ENCODE data around the gene TMEM250. TPM values are rescaled to one million over a fixed set of nuclear protein-coding genes. Genes with fewer than 3 reads are reported as not detected.

TMEM250 gene
- polyA plus RNA-seq, 1 of the 3 experiments (the other 2 are of a cell fraction) = 25.9 TPM

DNA sequence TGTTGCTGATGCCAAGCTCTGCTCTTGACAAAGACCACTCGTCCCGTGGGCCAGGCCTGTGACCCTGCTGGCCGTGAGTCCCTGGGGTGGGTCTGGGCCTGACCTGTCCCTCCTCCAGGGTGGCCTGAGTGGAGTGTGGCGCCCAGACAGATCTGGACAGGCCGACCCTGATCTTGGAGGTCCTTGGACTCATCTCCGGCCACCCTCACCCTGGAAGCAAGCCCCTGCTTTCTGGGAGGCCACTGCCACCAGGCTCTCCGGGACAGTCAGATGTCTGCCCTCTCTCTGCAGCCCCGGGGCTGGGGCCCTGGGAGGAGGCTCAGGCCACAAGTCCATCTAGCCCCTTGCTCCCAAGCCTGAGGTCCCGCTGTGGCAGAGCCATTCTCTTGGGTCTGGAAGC, 31.2 kb upstream of the TMEM250 start (continued):
- TF ChIP-seq, protein P1, sequence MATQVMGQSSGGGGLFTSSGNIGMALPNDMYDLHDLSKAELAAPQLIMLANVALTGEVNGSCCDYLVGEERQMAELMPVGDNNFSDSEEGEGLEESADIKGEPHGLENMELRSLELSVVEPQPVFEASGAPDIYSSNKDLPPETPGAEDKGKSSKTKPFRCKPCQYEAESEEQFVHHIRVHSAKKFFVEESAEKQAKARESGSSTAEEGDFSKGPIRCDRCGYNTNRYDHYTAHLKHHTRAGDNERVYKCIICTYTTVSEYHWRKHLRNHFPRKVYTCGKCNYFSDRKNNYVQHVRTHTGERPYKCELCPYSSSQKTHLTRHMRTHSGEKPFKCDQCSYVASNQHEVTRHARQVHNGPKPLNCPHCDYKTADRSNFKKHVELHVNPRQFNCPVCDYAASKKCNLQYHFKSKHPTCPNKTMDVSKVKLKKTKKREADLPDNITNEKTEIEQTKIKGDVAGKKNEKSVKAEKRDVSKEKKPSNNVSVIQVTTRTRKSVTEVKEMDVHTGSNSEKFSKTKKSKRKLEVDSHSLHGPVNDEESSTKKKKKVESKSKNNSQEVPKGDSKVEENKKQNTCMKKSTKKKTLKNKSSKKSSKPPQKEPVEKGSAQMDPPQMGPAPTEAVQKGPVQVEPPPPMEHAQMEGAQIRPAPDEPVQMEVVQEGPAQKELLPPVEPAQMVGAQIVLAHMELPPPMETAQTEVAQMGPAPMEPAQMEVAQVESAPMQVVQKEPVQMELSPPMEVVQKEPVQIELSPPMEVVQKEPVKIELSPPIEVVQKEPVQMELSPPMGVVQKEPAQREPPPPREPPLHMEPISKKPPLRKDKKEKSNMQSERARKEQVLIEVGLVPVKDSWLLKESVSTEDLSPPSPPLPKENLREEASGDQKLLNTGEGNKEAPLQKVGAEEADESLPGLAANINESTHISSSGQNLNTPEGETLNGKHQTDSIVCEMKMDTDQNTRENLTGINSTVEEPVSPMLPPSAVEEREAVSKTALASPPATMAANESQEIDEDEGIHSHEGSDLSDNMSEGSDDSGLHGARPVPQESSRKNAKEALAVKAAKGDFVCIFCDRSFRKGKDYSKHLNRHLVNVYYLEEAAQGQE (IDR thresholded peaks at IDR 0.05; ENCODE audit: low read depth, low read length) = no peak
- TF ChIP-seq RCOR1 (IDR thresholded peaks at IDR 0.05; ENCODE audit: low read length) = no peak
- TF ChIP-seq RFX5 (IDR thresholded peaks at IDR 0.05; ENCODE audit: low read length) = no peak
- no peak for TF ChIP-seq POLR2AphosphoS5 (IDR thresholded peaks at IDR 0.05; ENCODE audit: low read depth, low read length)
- TF ChIP-seq MXI1 (IDR thresholded peaks at IDR 0.05; ENCODE audit: low read depth, low read length) = no peak
- TF ChIP-seq, protein P2, sequence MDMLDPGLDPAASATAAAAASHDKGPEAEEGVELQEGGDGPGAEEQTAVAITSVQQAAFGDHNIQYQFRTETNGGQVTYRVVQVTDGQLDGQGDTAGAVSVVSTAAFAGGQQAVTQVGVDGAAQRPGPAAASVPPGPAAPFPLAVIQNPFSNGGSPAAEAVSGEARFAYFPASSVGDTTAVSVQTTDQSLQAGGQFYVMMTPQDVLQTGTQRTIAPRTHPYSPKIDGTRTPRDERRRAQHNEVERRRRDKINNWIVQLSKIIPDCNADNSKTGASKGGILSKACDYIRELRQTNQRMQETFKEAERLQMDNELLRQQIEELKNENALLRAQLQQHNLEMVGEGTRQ (IDR thresholded peaks at IDR 0.05; ENCODE audit: borderline replicate concordance, low read depth, low read length) = no peak
- no peak for TF ChIP-seq TEAD4 (IDR thresholded peaks at IDR 0.05; ENCODE audit: borderline replicate concordance, insufficient read depth)
- TF ChIP-seq, protein P3, sequence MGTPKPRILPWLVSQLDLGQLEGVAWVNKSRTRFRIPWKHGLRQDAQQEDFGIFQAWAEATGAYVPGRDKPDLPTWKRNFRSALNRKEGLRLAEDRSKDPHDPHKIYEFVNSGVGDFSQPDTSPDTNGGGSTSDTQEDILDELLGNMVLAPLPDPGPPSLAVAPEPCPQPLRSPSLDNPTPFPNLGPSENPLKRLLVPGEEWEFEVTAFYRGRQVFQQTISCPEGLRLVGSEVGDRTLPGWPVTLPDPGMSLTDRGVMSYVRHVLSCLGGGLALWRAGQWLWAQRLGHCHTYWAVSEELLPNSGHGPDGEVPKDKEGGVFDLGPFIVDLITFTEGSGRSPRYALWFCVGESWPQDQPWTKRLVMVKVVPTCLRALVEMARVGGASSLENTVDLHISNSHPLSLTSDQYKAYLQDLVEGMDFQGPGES (IDR thresholded peaks at IDR 0.05; ENCODE audit: low read depth, low read length) = no peak

DNA sequence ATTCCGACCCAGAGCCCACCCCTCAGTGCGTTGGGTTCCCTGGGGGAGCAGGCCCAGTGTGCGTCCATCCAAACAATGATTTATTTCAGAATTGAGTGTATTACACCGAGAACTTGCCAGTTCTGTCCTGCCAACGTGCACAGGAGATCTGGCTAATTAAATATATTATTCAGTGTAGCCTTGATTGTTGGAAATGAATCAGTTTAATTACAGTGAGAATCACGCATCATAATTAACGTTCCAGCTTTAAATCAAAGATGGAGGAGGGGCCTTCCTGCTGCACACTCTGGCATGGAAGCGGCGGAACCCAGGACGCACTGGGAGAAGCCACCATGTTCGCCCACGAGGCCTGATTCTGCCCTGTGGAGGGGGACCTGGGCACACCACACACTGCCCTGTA, 30.7 kb upstream of the TMEM250 start:
- no peaks in the 10 kb centered on the region for H3K9me3 ChIP-seq
- no peak overlapping the region for H3K4me3 ChIP-seq (ENCODE audit: low read depth in 2 of 2, low read length in 1 of 2)
- 80% methylated on average over 6 of the region's 12 CpGs for WGBS (ENCODE audit: low lambda C conversion rate)
- no peaks in the 10 kb centered on the region for H4K20me1 ChIP-seq (ENCODE audit: insufficient read depth)
- no peak overlapping the region for H3K27ac ChIP-seq (ENCODE audit: low read depth in 2 of 2, low read length in 1 of 2)
- no peak overlapping the region for H2AFZ ChIP-seq (ENCODE audit: low read depth)
- H3K27me3 ChIP-seq (ENCODE audit: insufficient read depth) = peaks cover 27% of the 10 kb centered on the region; the same call in 1 of the 2 replicates
- H3F3A ChIP-seq (replicated peaks; ENCODE audit: insufficient read depth) = no peaks in the 10 kb centered on the region
- H3K4me2 ChIP-seq = no peak overlapping the region
- no peaks in the 10 kb centered on the region for H3K36me3 ChIP-seq (replicated peaks in 1 of 2; ENCODE audit: control insufficient read depth in 1 of 2, insufficient read depth in 2 of 2, low read length in 1 of 2)
- H3K4me1 ChIP-seq (ENCODE audit: control insufficient read depth in 1 of 2, insufficient read depth in 2 of 2, low read depth in 1 of 2, low read length in 1 of 2) = no peaks in the 10 kb centered on the region
- H3K9me2 ChIP-seq = no peaks in the 10 kb centered on the region
- H3K9ac ChIP-seq = no peak overlapping the region
- ChIA-PET CTCF (interaction anchor here (1.0 to 1.6 kb wide), 3 partner anchors 11 to 135 kb away, joined by 4 to 6 read pairs (median 5); no protein-coding TSS in a partner anchor), POLR2A (no interaction called here)
- H3K79me2 ChIP-seq (ENCODE audit: insufficient read depth) = no peaks in the 10 kb centered on the region
- DNase-seq = no peak
- TF ChIP-seq, protein P2 (IDR thresholded peaks at IDR 0.05; ENCODE audit: borderline replicate concordance, low read depth, low read length) = no peak
- TF ChIP-seq NRF1 (IDR thresholded peaks at IDR 0.05; ENCODE audit: low read depth, low read length) (no peak), GABPA (IDR thresholded peaks at IDR 0.05; ENCODE audit: low read depth) (no peak), GATA2 (CRISPR knock-in tag; IDR thresholded peaks at IDR 0.05) (no peak), RXRA (IDR thresholded peaks at IDR 0.05; ENCODE audit: borderline replicate concordance, low read depth) (no peak), FOSL2 (IDR thresholded peaks at IDR 0.05; ENCODE audit: borderline replicate concordance, low read depth) (no peak), FOXM1 (IDR thresholded peaks at IDR 0.05; ENCODE audit: low read depth) (no peak), SMC3 (IDR thresholded peaks at IDR 0.05; ENCODE audit: low read depth, low read length) (no peak), ELF1 (IDR thresholded peaks at IDR 0.05) (no peak), CHD2 (IDR thresholded peaks at IDR 0.05; ENCODE audit: low read length, partially characterized antibody) (no peak), RAD21 (IDR thresholded peaks at IDR 0.05; ENCODE audit: low read length) (no peak), EP300 (IDR thresholded peaks at IDR 0.05; ENCODE audit: borderline replicate concordance in 1 of 2, low read depth in 1 of 2, low read length in 1 of 2) (no peak), TCF12 (IDR thresholded peaks at IDR 0.05) (no peak), EZH2phosphoT487 (IDR thresholded peaks at IDR 0.05; ENCODE audit: borderline replicate concordance, low read depth) (no peak), NFIC (IDR thresholded peaks at IDR 0.05; ENCODE audit: borderline replicate concordance) (no peak)
- TF ChIP-seq, protein P4, sequence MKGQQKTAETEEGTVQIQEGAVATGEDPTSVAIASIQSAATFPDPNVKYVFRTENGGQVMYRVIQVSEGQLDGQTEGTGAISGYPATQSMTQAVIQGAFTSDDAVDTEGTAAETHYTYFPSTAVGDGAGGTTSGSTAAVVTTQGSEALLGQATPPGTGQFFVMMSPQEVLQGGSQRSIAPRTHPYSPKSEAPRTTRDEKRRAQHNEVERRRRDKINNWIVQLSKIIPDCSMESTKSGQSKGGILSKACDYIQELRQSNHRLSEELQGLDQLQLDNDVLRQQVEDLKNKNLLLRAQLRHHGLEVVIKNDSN (IDR thresholded peaks at IDR 0.05; ENCODE audit: borderline replicate concordance, low read depth) = no peak
- TF ChIP-seq, protein P5, sequence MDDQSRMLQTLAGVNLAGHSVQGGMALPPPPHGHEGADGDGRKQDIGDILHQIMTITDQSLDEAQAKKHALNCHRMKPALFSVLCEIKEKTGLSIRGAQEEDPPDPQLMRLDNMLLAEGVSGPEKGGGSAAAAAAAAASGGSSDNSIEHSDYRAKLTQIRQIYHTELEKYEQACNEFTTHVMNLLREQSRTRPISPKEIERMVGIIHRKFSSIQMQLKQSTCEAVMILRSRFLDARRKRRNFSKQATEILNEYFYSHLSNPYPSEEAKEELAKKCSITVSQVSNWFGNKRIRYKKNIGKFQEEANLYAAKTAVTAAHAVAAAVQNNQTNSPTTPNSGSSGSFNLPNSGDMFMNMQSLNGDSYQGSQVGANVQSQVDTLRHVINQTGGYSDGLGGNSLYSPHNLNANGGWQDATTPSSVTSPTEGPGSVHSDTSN (IDR thresholded peaks at IDR 0.05) = no peak
- TF ChIP-seq, protein P6, sequence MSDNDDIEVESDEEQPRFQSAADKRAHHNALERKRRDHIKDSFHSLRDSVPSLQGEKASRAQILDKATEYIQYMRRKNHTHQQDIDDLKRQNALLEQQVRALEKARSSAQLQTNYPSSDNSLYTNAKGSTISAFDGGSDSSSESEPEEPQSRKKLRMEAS (IDR thresholded peaks at IDR 0.05; ENCODE audit: low read depth) = no peak

Data from SK-N-SH (cell line).